Gastroesophageal sphincter (tissue), 4 donors: ENCODE data around the gene SPEF2. TPM values are rescaled to one million over a fixed set of nuclear protein-coding genes. Genes with fewer than 3 reads are reported as not detected.
A peak's percentile ranks its signal among the peaks of the same experiment; 100 is the strongest.

Source experiments
- ATAC-seq: fragments of 150-250 bp; one replicate; pipeline ENCODE4 v1.9.1; 2016; ENCODE audit warnings: mild to moderate bottlenecking, moderate library complexity
- H3K27ac ChIP-seq, 4 donors: fragments of 200-600 bp; sonication (generic) in 3 of 4; 1 replicate in 3 of 4; 2 replicates in 1 of 4; pipeline ENCODE4 v1.5.1; 2016 to 2019
- H3K27me3 ChIP-seq: fragments of 200-600 bp; sonication (generic); one replicate; pipeline ENCODE4 v1.5.1; 2019
- H3K36me3 ChIP-seq, 2 donors: fragments of 200-600 bp; sonication (generic); one replicate each; pipeline ENCODE4 v1.5.1; 2019; ENCODE audit warnings: control low read depth in 1 of 2
- H3K4me1 ChIP-seq, 3 donors: fragments of 200-600 bp; sonication (generic); 1 replicate in 2 of 3; 2 replicates in 1 of 3; pipeline ENCODE4 v1.5.1; 2016 to 2019; ENCODE audit warnings: control low read depth in 2 of 3
- H3K4me3 ChIP-seq, 2 donors: fragments of 200-600 bp; sonication (generic); one replicate each; pipeline ENCODE4 v1.5.1; 2019; ENCODE audit warnings: mild to moderate bottlenecking in 1 of 2, moderate library complexity in 1 of 2
- H3K9me3 ChIP-seq, 3 donors: fragments of 200-600 bp; sonication (generic); one replicate each; pipeline ENCODE4 v1.5.1; 2017 to 2019; ENCODE audit warnings: control low read depth in 2 of 3
- EP300 ChIP-seq: sonication (generic); formaldehyde crosslinking; IDR thresholded peaks from one replicate; pipeline ENCODE4 v1.6.1; 2017; ENCODE audit warnings: antibody characterized with exemption, mild to moderate bottlenecking
- POLR2A ChIP-seq, 2 donors: fragments of 450-650 bp; IDR thresholded peaks; one replicate each; pipeline ENCODE4 v1.6.1; 2017; ENCODE audit warnings: antibody characterized with exemption in 2 of 2, mild to moderate bottlenecking in 2 of 2, moderate library complexity in 1 of 2
- POLR2AphosphoS5 ChIP-seq: sonication (generic); formaldehyde crosslinking; IDR thresholded peaks from one replicate; pipeline ENCODE4 v1.6.1; 2017; ENCODE audit warnings: antibody characterized with exemption
- WGBS, 2 donors: methylation state at CpG; one replicate each; pipeline ENCODE4 v1.1.5; 2018; ENCODE audit warnings: low coverage in 1 of 2; 5-methylcytosine and 5-hydroxymethylcytosine counted together
- total RNA-seq, 4 donors: library from RNA; depleted of rRNA; stranded (reverse); fragments of >200 nt; gene quantifications; one replicate each; pipeline ENCODE4 v1.1.0, GENCODE V29; 2016
- TF ChIP-seq, protein P1 (sequence below), 4 experiments: fragments of 200-600 bp in 2 of 4; fragments of 450-650 bp in 2 of 4; sonication (generic) in 1 of 4; IDR thresholded peaks; one replicate each; pipeline ENCODE4 v1.5.1; 2017 to 2019; ENCODE audit warnings: antibody characterized with exemption in 4 of 4, mild to moderate bottlenecking in 2 of 4, moderate library complexity in 2 of 4

SPEF2 gene
- total RNA-seq, 4 donors from 2014 or later, result 2.1 to 5.8 (median 3.1) TPM

DNA sequence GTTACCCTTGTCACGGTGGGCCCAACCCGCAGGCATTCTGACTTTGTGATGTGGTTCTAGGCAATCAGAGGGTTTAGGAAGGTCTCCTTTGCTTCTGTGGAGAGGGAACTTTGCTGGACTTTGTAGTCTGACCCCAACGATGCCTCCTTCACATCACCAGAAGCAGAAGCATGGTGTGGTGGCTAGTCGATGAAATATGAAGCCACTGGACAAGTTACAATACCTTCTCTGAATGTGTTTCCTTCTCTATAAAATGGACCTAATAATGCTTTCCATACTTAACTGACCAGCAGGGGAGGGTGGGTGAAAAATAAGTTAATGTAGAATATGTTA, 607 bp downstream of the SPEF2 start:
- ATAC-seq, result peak; percentile 2
- H3K9me3 ChIP-seq, result no peaks in the 10 kb centered on the region
- 0 to 19% methylated on average over 2 of the region's 4 CpGs for WGBS, 2 donors
- peaks cover 0 to 17% (median 6%) of the 10 kb centered on the region in 3 donors for H3K4me1 ChIP-seq
- TF ChIP-seq POLR2A (IDR thresholded peaks at IDR 0.05) (no peak), EP300 (no peak), POLR2AphosphoS5 (no peak)
- TF ChIP-seq, protein P1, sequence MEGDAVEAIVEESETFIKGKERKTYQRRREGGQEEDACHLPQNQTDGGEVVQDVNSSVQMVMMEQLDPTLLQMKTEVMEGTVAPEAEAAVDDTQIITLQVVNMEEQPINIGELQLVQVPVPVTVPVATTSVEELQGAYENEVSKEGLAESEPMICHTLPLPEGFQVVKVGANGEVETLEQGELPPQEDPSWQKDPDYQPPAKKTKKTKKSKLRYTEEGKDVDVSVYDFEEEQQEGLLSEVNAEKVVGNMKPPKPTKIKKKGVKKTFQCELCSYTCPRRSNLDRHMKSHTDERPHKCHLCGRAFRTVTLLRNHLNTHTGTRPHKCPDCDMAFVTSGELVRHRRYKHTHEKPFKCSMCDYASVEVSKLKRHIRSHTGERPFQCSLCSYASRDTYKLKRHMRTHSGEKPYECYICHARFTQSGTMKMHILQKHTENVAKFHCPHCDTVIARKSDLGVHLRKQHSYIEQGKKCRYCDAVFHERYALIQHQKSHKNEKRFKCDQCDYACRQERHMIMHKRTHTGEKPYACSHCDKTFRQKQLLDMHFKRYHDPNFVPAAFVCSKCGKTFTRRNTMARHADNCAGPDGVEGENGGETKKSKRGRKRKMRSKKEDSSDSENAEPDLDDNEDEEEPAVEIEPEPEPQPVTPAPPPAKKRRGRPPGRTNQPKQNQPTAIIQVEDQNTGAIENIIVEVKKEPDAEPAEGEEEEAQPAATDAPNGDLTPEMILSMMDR (IDR thresholded peaks at IDR 0.05), result no peak
- no peaks in the 10 kb centered on the region for H3K36me3 ChIP-seq
- no peaks in the 10 kb centered on the region for H3K27me3 ChIP-seq
- H3K4me3 ChIP-seq, result peak overlapping the region; percentile 62 to 84
- H3K27ac ChIP-seq, result peak overlapping the region in 3 of 4 donors; percentile 18 to 55 (median 55)

GRCh38 chr5:35618781-35619180, 1.1 kb downstream of the SPEF2 start:
- Histone ChIP-seq H3K27me3 (no peaks in the 10 kb centered on the region), H3K4me3 (peak overlapping the region in 1 of 2 donors; percentile 84), H3K4me1 (peaks cover 0 to 17% (median 6%) of the 10 kb centered on the region in 3 donors), H3K27ac (peak overlapping the region in 1 of 4 donors; percentile 55), H3K36me3 (no peaks in the 10 kb centered on the region), H3K9me3 (no peaks in the 10 kb centered on the region)
- 46 to 76% methylated on average over 2 of the region's 2 CpGs for WGBS, 2 donors
- no peak for TF ChIP-seq POLR2AphosphoS5
- TF ChIP-seq, protein P1 (IDR thresholded peaks at IDR 0.05), result no peak
- TF ChIP-seq POLR2A (IDR thresholded peaks at IDR 0.05), result no peak
- no peak for TF ChIP-seq EP300
- ATAC-seq, result no peak

DNA sequence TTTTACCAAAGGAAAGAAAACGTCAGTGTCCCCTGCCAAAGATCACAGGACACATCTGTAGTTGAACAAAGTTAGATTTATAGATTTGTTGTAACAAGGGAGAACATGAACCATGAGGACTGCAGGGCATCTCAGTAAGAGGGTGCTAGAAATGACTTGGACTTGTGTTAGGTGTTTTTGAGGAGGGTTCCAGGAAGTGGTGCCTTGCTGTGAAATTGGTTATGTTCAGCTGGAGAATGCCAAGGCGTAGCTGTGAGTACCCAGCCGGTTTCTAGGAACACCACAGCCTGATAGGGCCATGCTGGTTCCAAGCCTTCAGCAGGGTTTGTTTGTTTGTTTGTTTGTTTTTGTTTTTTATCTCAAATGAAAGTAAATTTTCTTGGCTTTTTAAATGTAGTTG, 5.3 kb downstream of the SPEF2 start:
- Histone ChIP-seq H3K4me3 (no peak overlapping the region), H3K27me3 (no peaks in the 10 kb centered on the region), H3K4me1 (peaks cover 0 to 13% (median 6%) of the 10 kb centered on the region in 3 donors), H3K27ac (no peak overlapping the region), H3K36me3 (no peaks in the 10 kb centered on the region), H3K9me3 (no peaks in the 10 kb centered on the region)
- TF ChIP-seq POLR2AphosphoS5, result no peak
- WGBS, 2 donors, result 79 to 87% methylated on average over 3 of the region's 3 CpGs
- ATAC-seq, result no peak

DNA sequence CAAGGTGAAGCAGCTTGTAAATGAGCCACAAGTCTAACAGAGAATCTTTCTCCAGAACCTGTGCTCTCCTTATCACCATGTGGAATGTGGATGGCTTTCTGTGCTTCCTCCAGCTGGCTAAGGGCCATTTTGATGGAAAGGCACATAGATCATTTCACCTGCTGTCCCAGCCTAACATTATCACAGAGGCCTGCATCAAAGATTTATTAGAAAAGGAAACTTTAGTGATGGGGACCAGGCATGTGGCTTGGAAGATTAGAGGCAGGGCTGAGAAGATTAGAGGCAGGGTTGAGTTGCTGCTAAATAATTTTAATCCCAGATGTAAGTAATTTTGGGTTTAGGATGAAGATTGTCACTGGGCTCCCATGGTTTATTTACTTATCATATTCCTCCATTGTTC, 6.3 kb downstream of the SPEF2 start:
- TF ChIP-seq POLR2AphosphoS5, result no peak

DNA sequence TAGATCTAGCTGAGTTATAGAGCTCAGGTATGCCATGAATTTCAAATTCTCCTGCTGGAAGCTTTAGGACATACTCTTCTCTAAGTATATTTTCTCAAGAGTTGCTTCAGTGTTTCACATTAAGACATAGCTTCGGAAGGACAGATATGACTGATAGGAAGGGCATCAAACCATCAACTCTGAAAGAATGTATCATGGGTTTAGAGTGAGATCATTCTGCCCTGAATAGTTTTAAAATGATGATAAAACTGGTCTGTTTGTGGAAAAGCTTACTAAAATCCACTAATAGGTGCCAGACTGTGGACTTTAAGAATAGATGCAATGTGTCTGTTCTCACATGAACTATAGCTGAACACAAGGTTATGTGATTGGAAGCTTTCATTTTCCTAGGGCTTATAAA, 8.4 kb downstream of the SPEF2 start:
- no peak overlapping the region for H3K4me3 ChIP-seq
- WGBS, 2 donors, result 94% methylated on average over 1 of the region's 1 CpG; no CpG with 5 or more reads in 1 of the 2 donors
- no peak for ATAC-seq
- H3K27ac ChIP-seq, result no peak overlapping the region
- no peaks in the 10 kb centered on the region for H3K9me3 ChIP-seq
- no peak for TF ChIP-seq POLR2AphosphoS5
- TF ChIP-seq EP300, result no peak
- TF ChIP-seq, protein P1 (IDR thresholded peaks at IDR 0.05), result no peak
- TF ChIP-seq POLR2A (IDR thresholded peaks at IDR 0.05), result no peak
- no peaks in the 10 kb centered on the region for H3K27me3 ChIP-seq
- H3K36me3 ChIP-seq, result peaks cover 0 to 24% of the 10 kb centered on the region in 2 donors
- no peaks in the 10 kb centered on the region for H3K4me1 ChIP-seq

More for the DNA sequence above, 6.3 kb downstream of the SPEF2 start:
- Histone ChIP-seq H3K27ac (no peak overlapping the region), H3K27me3 (no peaks in the 10 kb centered on the region), H3K4me1 (peaks cover 0 to 4% (median 0%) of the 10 kb centered on the region in 3 donors), H3K36me3 (peaks cover 0 to 3% of the 10 kb centered on the region in 2 donors), H3K4me3 (no peak overlapping the region), H3K9me3 (no peaks in the 10 kb centered on the region)
- no peak for ATAC-seq

- Histone ChIP-seq H3K4me3 (no peak overlapping the region), H3K27me3 (no peaks in the 10 kb centered on the region), H3K9me3 (peaks cover 0 to under 1% (median 0%) of the 10 kb centered on the region in 3 donors), H3K36me3 (peaks cover 0 to 28% of the 10 kb centered on the region in 2 donors), H3K27ac (no peak overlapping the region), H3K4me1 (no peaks in the 10 kb centered on the region)
- no peak for TF ChIP-seq EP300
- TF ChIP-seq, protein P1 (IDR thresholded peaks at IDR 0.05), result no peak
- TF ChIP-seq POLR2A (IDR thresholded peaks at IDR 0.05), result no peak
- TF ChIP-seq POLR2AphosphoS5, result no peak
- ATAC-seq, result no peak
- WGBS, 2 donors, result 100% methylated on average over 1 of the region's 1 CpG
Measured at GRCh38 chr5:35626553-35626952, 8.9 kb downstream of the SPEF2 start.
